ENCODE results near the gene BATF2. TPM values are rescaled to one million over a fixed set of nuclear protein-coding genes. Genes with fewer than 3 reads are reported as not detected.

The BATF2 gene
- total RNA-seq, 4 donors from 2014 or later, result 0.68 to 1.9 (median 1.3) TPM; not detected in 1

DNA sequence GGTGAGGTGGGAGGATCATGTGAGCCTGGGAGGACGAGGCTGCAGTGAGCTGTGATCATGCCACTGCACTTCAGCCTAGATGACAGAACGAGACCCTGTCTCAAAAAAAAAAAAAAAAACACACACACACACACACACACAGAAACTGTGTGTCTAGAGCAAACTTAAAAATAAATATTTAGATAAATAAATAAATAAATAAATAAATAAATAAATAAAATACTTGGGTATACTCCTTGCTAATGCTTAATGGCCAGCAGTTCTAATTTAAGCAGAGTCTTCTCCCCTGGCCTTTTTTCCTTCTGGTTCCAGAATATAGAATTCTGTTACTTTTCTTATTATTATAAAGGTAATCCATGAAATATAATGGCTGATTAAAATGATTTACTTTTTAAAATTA lies 12.1 kb upstream of the BATF2 start:
- TF ChIP-seq, protein P1, sequence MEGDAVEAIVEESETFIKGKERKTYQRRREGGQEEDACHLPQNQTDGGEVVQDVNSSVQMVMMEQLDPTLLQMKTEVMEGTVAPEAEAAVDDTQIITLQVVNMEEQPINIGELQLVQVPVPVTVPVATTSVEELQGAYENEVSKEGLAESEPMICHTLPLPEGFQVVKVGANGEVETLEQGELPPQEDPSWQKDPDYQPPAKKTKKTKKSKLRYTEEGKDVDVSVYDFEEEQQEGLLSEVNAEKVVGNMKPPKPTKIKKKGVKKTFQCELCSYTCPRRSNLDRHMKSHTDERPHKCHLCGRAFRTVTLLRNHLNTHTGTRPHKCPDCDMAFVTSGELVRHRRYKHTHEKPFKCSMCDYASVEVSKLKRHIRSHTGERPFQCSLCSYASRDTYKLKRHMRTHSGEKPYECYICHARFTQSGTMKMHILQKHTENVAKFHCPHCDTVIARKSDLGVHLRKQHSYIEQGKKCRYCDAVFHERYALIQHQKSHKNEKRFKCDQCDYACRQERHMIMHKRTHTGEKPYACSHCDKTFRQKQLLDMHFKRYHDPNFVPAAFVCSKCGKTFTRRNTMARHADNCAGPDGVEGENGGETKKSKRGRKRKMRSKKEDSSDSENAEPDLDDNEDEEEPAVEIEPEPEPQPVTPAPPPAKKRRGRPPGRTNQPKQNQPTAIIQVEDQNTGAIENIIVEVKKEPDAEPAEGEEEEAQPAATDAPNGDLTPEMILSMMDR (IDR thresholded peaks at IDR 0.05; ENCODE audit: low read depth), result no peak

GRCh38 chr11:65008016-65008415 lies 11.2 kb upstream of the BATF2 start:
- TF ChIP-seq, protein P1 (IDR thresholded peaks at IDR 0.05; ENCODE audit: low read depth), result no peak

- TF ChIP-seq, protein P1 (IDR thresholded peaks at IDR 0.05; ENCODE audit: low read depth), result no peak
These were observed 6.5 kb upstream of the BATF2 start for GRCh38 chr11:65003282-65003681.

- TF ChIP-seq, protein P1 (IDR thresholded peaks at IDR 0.05; ENCODE audit: low read depth), result no peak
These were observed 5.9 kb upstream of the BATF2 start for GRCh38 chr11:65002706-65003105.

DNA sequence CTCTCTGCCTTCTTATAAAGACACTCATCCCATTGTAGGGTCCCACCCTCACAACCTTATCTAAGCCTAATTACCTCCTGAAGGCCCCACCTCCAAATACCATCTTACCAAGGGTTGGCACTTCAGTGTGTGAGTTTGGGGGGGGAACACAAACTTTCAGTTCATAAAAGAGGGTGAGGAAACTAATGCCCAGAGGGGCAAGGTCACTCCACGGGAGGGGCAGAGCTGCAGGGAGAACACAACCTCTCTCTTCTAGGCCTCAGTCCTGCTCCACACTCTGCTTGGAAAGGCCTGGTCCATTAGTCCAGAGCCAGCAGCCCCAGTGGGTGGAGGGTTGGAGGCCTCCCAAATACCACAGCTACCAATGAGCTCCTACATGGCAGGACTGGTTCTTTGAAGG lies 2.7 kb upstream of the BATF2 start:
- TF ChIP-seq, protein P1 (IDR thresholded peaks at IDR 0.05; ENCODE audit: low read depth), result no peak

GRCh38 chr11:64998690-64999431 lies 2.1 kb upstream of the BATF2 start:
- TF ChIP-seq, protein P1 (IDR thresholded peaks at IDR 0.05; ENCODE audit: low read depth), result no peak

GRCh38 chr11:64998141-64998540 lies 1.4 kb upstream of the BATF2 start:
- TF ChIP-seq, protein P1 (IDR thresholded peaks at IDR 0.05; ENCODE audit: low read depth), result no peak
